ENCODE results near the gene DOCK11. TPM values are rescaled to one million over a fixed set of nuclear protein-coding genes. Genes with fewer than 3 reads are reported as not detected.

Gene DOCK11
- total and polyA plus RNA-seq, 9 of the 15 experiments (the other 6 are each of a cell fraction or from before 2014, with no cell fraction given): 41.8 to 77.8 (median 50.9) TPM

DNA sequence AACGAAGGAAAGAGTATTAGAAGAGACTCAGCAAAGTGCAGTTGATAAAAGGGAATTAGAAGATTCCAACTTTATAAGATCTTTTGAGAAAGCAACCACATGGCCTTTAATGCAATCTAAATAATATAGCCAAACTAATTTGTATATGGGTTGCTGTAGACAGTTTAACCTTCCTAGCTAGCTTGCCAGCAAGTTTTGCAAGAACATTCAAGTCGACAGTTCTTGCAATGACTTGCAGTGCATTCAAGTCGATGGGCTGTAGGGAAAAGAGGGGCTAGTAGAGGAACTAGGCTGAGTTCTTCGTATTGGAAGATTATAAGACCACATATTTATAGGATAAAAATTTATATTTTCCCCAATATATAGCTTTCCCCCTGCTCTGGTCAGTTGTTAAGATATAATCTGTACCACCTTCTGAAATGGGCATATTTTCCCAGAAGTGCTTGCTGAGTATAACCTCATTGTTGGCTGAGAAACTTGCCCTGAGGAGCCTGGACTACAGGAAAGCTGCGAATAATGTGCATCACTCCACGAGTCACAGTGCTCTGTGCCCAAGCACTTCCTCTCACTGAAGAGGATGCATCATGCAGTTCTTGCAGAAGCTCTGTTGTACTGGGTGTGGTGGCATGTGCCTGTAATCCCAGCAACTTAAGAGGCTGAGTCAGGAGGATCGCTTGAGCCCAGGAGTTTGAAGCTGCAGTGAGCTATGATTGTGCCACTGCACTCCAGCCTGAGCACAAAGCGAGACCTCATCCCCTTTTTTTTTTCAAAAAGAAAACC, 56.7 kb downstream of the DOCK11 start:
- FAIRE-seq: peak; percentile 65
- 62% methylated on average over 7 of the region's 8 CpGs for WGBS (ENCODE audit: insufficient coverage, low coverage, missing lambda C conversion rate)
- CTCF ChIA-PET (ENCODE audit: low intra/inter-chr PET ratio): no interaction called here

More for the DNA sequence above, 56.7 kb downstream of the DOCK11 start:
- in situ Hi-C loops (cut with MboI) (no loop called here), intact Hi-C loops (cut with micrococcal nuclease) (no loop called here)
- Histone ChIP-seq H4K20me1 (replicated peaks; ENCODE audit: control insufficient read depth, insufficient read depth, low read length) (no peaks in the 10 kb centered on the region), H3K9me3 (replicated peaks; ENCODE audit: control insufficient read depth, insufficient read depth, low read depth, low read length) (no peaks in the 10 kb centered on the region), H3K36me3 (ENCODE audit: control insufficient read depth, insufficient read depth, low read length) (peaks cover 59% of the 10 kb centered on the region), H2AFZ (ENCODE audit: low read depth, low read length) (no peak overlapping the region), H3K4me2 (ENCODE audit: insufficient read depth, low read length) (no peak overlapping the region), H3K79me2 (ENCODE audit: control insufficient read depth, insufficient read depth, low read length) (no peaks in the 10 kb centered on the region), H3K9ac (ENCODE audit: insufficient read depth in 1 of 2, low read depth in 2 of 2, low read length in 2 of 2) (no peak overlapping the region), H3K4me1 (replicated peaks in 1 of 2; ENCODE audit: control insufficient read depth in 2 of 2, insufficient read depth in 2 of 2, low read length in 2 of 2) (peaks cover 12 to 18% of the 10 kb centered on the region in 2 experiments; a peak in 4 of 5 replicates), H3K4me3 (no peak overlapping the region), H3K27ac (ENCODE audit: extremely low read depth, low read depth, low read length) (no peak overlapping the region), H3K27me3 (ENCODE audit: control insufficient read depth in 2 of 2, insufficient read depth in 2 of 2, low read length in 2 of 2) (no peaks in the 10 kb centered on the region), H3K9me1 (ENCODE audit: control insufficient read depth, insufficient read depth, low read length) (no peaks in the 10 kb centered on the region)
- peak; percentile 13; the same call in 2 of the 3 replicates for ATAC-seq
- TF ChIP-seq, protein P1, sequence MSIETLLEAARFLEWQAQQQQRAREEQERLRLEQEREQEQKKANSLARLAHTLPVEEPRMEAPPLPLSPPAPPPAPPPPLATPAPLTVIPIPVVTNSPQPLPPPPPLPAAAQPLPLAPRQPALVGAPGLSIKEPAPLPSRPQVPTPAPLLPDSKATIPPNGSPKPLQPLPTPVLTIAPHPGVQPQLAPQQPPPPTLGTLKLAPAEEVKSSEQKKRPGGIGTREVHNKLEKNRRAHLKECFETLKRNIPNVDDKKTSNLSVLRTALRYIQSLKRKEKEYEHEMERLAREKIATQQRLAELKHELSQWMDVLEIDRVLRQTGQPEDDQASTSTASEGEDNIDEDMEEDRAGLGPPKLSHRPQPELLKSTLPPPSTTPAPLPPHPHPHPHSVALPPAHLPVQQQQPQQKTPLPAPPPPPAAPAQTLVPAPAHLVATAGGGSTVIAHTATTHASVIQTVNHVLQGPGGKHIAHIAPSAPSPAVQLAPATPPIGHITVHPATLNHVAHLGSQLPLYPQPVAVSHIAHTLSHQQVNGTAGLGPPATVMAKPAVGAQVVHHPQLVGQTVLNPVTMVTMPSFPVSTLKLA (conservative IDR thresholded peaks at IDR 0.05): no peak
- TF ChIP-seq SPI1 (IDR thresholded peaks at IDR 0.05; ENCODE audit: borderline replicate concordance, low read depth, low read length) (peak; percentile 63; the same call in 1 of the 2 replicates), BHLHE40 (IDR thresholded peaks at IDR 0.05; ENCODE audit: low read length) (peak; percentile 47; the same call in 1 of the 2 replicates), PPARD (CRISPR knock-in tag; IDR thresholded peaks at IDR 0.05) (no peak), RBM34 (IDR thresholded peaks at IDR 0.05; ENCODE audit: borderline replicate concordance, insufficient read depth, low read length) (no peak), PHB2 (IDR thresholded peaks at IDR 0.05; ENCODE audit: low read depth) (no peak)
- TF ChIP-seq, protein P2, sequence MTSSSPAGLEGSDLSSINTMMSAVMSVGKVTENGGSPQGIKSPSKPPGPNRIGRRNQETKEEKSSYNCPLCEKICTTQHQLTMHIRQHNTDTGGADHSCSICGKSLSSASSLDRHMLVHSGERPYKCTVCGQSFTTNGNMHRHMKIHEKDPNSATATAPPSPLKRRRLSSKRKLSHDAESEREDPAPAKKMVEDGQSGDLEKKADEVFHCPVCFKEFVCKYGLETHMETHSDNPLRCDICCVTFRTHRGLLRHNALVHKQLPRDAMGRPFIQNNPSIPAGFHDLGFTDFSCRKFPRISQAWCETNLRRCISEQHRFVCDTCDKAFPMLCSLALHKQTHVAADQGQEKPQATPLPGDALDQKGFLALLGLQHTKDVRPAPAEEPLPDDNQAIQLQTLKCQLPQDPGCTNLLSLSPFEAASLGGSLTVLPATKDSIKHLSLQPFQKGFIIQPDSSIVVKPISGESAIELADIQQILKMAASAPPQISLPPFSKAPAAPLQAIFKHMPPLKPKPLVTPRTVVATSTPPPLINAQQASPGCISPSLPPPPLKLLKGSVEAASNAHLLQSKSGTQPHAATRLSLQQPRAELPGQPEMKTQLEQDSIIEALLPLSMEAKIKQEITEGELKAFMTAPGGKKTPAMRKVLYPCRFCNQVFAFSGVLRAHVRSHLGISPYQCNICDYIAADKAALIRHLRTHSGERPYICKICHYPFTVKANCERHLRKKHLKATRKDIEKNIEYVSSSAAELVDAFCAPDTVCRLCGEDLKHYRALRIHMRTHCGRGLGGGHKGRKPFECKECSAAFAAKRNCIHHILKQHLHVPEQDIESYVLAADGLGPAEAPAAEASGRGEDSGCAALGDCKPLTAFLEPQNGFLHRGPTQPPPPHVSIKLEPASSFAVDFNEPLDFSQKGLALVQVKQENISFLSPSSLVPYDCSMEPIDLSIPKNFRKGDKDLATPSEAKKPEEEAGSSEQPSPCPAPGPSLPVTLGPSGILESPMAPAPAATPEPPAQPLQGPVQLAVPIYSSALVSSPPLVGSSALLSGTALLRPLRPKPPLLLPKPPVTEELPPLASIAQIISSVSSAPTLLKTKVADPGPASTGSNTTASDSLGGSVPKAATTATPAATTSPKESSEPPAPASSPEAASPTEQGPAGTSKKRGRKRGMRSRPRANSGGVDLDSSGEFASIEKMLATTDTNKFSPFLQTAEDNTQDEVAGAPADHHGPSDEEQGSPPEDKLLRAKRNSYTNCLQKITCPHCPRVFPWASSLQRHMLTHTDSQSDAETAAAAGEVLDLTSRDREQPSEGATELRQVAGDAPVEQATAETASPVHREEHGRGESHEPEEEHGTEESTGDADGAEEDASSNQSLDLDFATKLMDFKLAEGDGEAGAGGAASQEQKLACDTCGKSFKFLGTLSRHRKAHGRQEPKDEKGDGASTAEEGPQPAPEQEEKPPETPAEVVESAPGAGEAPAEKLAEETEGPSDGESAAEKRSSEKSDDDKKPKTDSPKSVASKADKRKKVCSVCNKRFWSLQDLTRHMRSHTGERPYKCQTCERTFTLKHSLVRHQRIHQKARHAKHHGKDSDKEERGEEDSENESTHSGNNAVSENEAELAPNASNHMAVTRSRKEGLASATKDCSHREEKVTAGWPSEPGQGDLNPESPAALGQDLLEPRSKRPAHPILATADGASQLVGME (CRISPR knock-in tag; IDR thresholded peaks at IDR 0.05): no peak
- BruUV-seq (replicated peaks): no TSS peak
- POLR2A ChIA-PET: no interaction called here
- DNase-seq (ENCODE audit: extremely low read depth in 1 of 4, low spot score in 3 of 4): no peak
